Natural killer cell treated with Interleukin-12 subunit alpha and Interleukin-12 subunit beta and Interleukin-15 and Interleukin-18, amount 100 ng/mL, for 72 hours (primary cell): ENCODE measurements around the gene SHH. TPM values are rescaled to one million over a fixed set of nuclear protein-coding genes. Genes with fewer than 3 reads are reported as not detected.

Experiments
- ATAC-seq, 2 donors: fragments of 150-1000 bp; cut with Tn5 transposase in 1 of 2; sonication (Bioruptor Pico), chemical (Tn5 transposase) in 1 of 2; 2 replicates each; pipeline ENCODE4 v1.10.0; 2021
- DNase-seq: peaks from one replicate; pipeline ENCODE4 v3.0.0; 2022; ENCODE audit warnings: low spot score
- H3K27ac Mint-ChIP-seq, 2 donors: 1 replicate in 1 of 2; 2 replicates in 1 of 2; pipeline ENCODE4 v1.8.0; 2022; ENCODE audit warnings: mixed read lengths in 2 of 2, mild to moderate bottlenecking in 1 of 2, moderate library complexity in 1 of 2
- H3K27me3 Mint-ChIP-seq, 2 donors: 1 replicate in 1 of 2; 2 replicates in 1 of 2; pipeline ENCODE4 v1.8.0; 2022; ENCODE audit warnings: mixed read lengths in 2 of 2
- H3K36me3 Mint-ChIP-seq: one replicate; pipeline ENCODE4 v1.8.0; 2022; ENCODE audit warnings: mixed read lengths
- H3K4me1 Mint-ChIP-seq, 2 donors: 1 replicate in 1 of 2; 2 replicates in 1 of 2; pipeline ENCODE4 v1.8.0; 2022; ENCODE audit warnings: low read depth in 2 of 2, mixed read lengths in 2 of 2, mild to moderate bottlenecking in 1 of 2
- H3K4me3 Mint-ChIP-seq: one replicate; pipeline ENCODE4 v1.8.0; 2022; ENCODE audit warnings: mixed read lengths
- H3K9me3 Mint-ChIP-seq: 2 replicates; pipeline ENCODE4 v1.8.0; 2022; ENCODE audit warnings: mixed read lengths
- total RNA-seq, 2 donors: library from RNA; stranded (reverse); gene quantifications; one replicate each; pipeline ENCODE4 v1.2.3, GENCODE V29; 2022

SHH gene
- total RNA-seq, 2 donors from 2014 or later = not detected

DNA sequence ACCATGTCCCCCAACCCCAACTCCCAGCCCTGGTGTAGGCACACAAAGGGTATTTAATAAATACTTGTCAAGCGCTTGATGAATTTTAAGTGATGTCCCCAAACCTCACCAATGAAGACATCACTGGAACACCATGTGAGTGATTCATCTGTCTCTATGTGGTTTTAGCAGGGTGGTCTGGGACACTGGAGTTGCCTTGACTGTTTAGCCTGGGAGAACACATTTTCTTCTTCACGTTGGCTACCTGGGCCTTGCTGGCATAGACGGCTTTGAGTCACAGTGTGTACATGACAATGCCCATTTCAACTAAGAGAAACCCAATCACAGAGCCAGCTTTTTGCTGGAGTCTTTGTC is 24.8 kb upstream of the SHH start:
- ATAC-seq = no peak
- Mint-ChIP-seq H3K27ac (no peak overlapping the region), H3K27me3 (peaks cover 2 to 5% of the 10 kb centered on the region in 2 donors), H3K4me3 (no peak overlapping the region), H3K4me1 (no peaks in the 10 kb centered on the region), H3K36me3 (no peaks in the 10 kb centered on the region), H3K9me3 (no peaks in the 10 kb centered on the region)
- peak; percentile 32 for DNase-seq

- H3K36me3 Mint-ChIP-seq = no peaks in the 10 kb centered on the region
- peaks cover 2 to 5% of the 10 kb centered on the region in 2 donors for H3K27me3 Mint-ChIP-seq
- H3K27ac Mint-ChIP-seq = no peak overlapping the region
- peak; percentile 25 to 26 for ATAC-seq
- H3K4me3 Mint-ChIP-seq = no peak overlapping the region
- H3K4me1 Mint-ChIP-seq = no peaks in the 10 kb centered on the region
- peak; percentile 51 for DNase-seq
- H3K9me3 Mint-ChIP-seq = no peaks in the 10 kb centered on the region
Measured at GRCh38 chr7:155836216-155837125, 24.2 kb upstream of the SHH start.

- DNase-seq (no peak), ATAC-seq (peak in 1 of 2 donors; percentile 25)
- Mint-ChIP-seq H3K9me3 (no peaks in the 10 kb centered on the region), H3K27me3 (peaks cover 2 to 5% of the 10 kb centered on the region in 2 donors), H3K4me1 (no peaks in the 10 kb centered on the region), H3K36me3 (no peaks in the 10 kb centered on the region), H3K4me3 (no peak overlapping the region), H3K27ac (no peak overlapping the region)
Measured at GRCh38 chr7:155835446-155836215, 23.4 kb upstream of the SHH start.

DNA sequence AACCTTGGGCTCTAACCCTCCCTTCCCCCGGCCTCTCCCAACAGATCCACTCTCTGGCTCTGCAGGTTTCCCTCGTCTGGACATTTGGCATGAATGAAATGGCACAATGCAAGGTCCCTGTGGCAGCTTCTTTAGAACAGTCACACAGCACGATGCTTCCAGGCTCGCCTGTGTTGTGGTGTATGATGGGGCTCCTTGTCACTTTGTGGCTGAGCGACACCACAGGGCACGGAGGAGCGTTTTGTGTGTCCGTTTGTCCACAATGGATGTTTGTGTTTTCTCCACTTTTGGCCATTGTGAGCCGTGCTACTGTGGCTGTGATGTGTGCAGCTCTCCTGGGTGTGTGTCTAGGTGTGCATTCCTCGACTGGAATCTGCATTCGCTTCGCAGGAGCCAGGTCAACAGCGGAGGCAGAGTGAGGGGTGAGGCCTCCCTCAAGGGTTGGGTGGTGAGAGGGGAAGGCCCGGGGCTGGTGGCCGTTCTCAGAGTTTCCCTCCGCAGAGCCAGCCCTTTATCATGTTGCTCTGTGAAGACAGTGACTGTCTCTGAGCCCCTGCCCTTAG is 22.3 kb upstream of the SHH start:
- DNase-seq (no peak), ATAC-seq (no peak)
- Mint-ChIP-seq H3K4me3 (no peak overlapping the region), H3K4me1 (no peaks in the 10 kb centered on the region), H3K27me3 (peaks cover 2 to 5% of the 10 kb centered on the region in 2 donors), H3K9me3 (no peaks in the 10 kb centered on the region), H3K36me3 (no peaks in the 10 kb centered on the region), H3K27ac (no peak overlapping the region)

GRCh38 chr7:155833651-155834050 is 21.4 kb upstream of the SHH start:
- Mint-ChIP-seq H3K27me3 (no peaks in the 10 kb centered on the region), H3K9me3 (no peaks in the 10 kb centered on the region), H3K4me1 (no peaks in the 10 kb centered on the region), H3K4me3 (no peak overlapping the region), H3K27ac (no peak overlapping the region), H3K36me3 (no peaks in the 10 kb centered on the region)
- ATAC-seq (no peak), DNase-seq (no peak)

GRCh38 chr7:155832581-155832981 is 20.3 kb upstream of the SHH start:
- Mint-ChIP-seq H3K4me1 (no peaks in the 10 kb centered on the region), H3K4me3 (no peak overlapping the region), H3K9me3 (no peaks in the 10 kb centered on the region), H3K27ac (no peak overlapping the region), H3K36me3 (no peaks in the 10 kb centered on the region), H3K27me3 (peaks cover 0 to 7% of the 10 kb centered on the region in 2 donors)
- no peak for DNase-seq
- ATAC-seq = no peak

GRCh38 chr7:155831807-155832524 is 19.7 kb upstream of the SHH start:
- Mint-ChIP-seq H3K27me3 (peaks cover 0 to 7% of the 10 kb centered on the region in 2 donors), H3K4me3 (no peak overlapping the region), H3K36me3 (no peaks in the 10 kb centered on the region), H3K27ac (no peak overlapping the region), H3K9me3 (no peaks in the 10 kb centered on the region), H3K4me1 (no peaks in the 10 kb centered on the region)
- ATAC-seq = no peak
- DNase-seq = no peak

- H3K9me3 Mint-ChIP-seq = no peaks in the 10 kb centered on the region
- H3K36me3 Mint-ChIP-seq = no peaks in the 10 kb centered on the region
- H3K4me3 Mint-ChIP-seq = no peak overlapping the region
- no peak for ATAC-seq
- H3K4me1 Mint-ChIP-seq = no peaks in the 10 kb centered on the region
- no peak overlapping the region for H3K27ac Mint-ChIP-seq
- no peak for DNase-seq
- H3K27me3 Mint-ChIP-seq = peaks cover under 1 to 15% of the 10 kb centered on the region in 2 donors
Measured at GRCh38 chr7:155830961-155831806, 18.9 kb upstream of the SHH start.

GRCh38 chr7:155829796-155830470 is 17.7 kb upstream of the SHH start:
- no peak for ATAC-seq
- DNase-seq = no peak
- no peaks in the 10 kb centered on the region for H3K4me1 Mint-ChIP-seq
- no peak overlapping the region for H3K27ac Mint-ChIP-seq
- no peak overlapping the region for H3K4me3 Mint-ChIP-seq
- peaks cover 3 to 27% of the 10 kb centered on the region in 2 donors for H3K27me3 Mint-ChIP-seq
- no peaks in the 10 kb centered on the region for H3K9me3 Mint-ChIP-seq
- no peaks in the 10 kb centered on the region for H3K36me3 Mint-ChIP-seq

DNA sequence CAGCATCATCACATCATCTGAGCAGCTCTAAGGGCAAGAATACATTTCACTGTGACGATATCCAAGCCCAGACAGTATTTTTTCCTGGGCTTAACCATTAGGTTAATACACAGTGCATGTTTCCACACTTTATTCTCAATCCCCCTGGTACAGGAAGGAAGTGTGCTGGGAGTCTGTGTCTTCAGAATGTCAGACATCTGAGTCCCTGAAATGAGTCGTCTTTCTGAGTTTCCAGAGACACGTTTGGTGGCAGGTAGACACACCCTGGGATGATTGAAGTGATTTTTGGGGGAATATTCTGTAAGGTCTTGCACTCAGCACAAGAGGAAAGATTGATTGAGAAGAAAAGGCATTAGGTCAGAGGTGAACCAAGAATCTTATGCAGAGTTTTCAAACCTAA is 13.1 kb upstream of the SHH start:
- Mint-ChIP-seq H3K36me3 (no peaks in the 10 kb centered on the region), H3K4me3 (no peak overlapping the region), H3K27ac (no peak overlapping the region), H3K9me3 (no peaks in the 10 kb centered on the region), H3K4me1 (peaks cover 0 to 6% of the 10 kb centered on the region in 2 donors), H3K27me3 (peaks cover 18 to 62% of the 10 kb centered on the region in 2 donors)
- DNase-seq (peak; percentile 20), ATAC-seq (no peak)

GRCh38 chr7:155824227-155824886 is 12.1 kb upstream of the SHH start:
- H3K4me3 Mint-ChIP-seq = no peak overlapping the region
- H3K36me3 Mint-ChIP-seq = no peaks in the 10 kb centered on the region
- ATAC-seq = no peak
- peaks cover 0 to 6% of the 10 kb centered on the region in 2 donors for H3K4me1 Mint-ChIP-seq
- no peaks in the 10 kb centered on the region for H3K9me3 Mint-ChIP-seq
- H3K27ac Mint-ChIP-seq = no peak overlapping the region
- H3K27me3 Mint-ChIP-seq = peaks cover 18 to 62% of the 10 kb centered on the region in 2 donors
- no peak for DNase-seq

GRCh38 chr7:155821851-155822250 is 9.6 kb upstream of the SHH start:
- Mint-ChIP-seq H3K36me3 (no peaks in the 10 kb centered on the region), H3K27me3 (peaks cover 21 to 54% of the 10 kb centered on the region in 2 donors)

More at GRCh38 chr7:155821851-155822250, 9.6 kb upstream of the SHH start:
- ATAC-seq (no peak), DNase-seq (no peak)
- H3K4me3 Mint-ChIP-seq = no peak overlapping the region
- peaks cover 0 to 6% of the 10 kb centered on the region in 2 donors for H3K4me1 Mint-ChIP-seq
- H3K27ac Mint-ChIP-seq = no peak overlapping the region
- H3K9me3 Mint-ChIP-seq = no peaks in the 10 kb centered on the region
